Neural progenitor cell (in vitro differentiated cells): Measurements from ENCODE around the gene KNOP1. TPM values are rescaled to one million over a fixed set of nuclear protein-coding genes. Genes with fewer than 3 reads are reported as not detected.

Experiments
- DNase-seq: peaks from one replicate; pipeline ENCODE4 v3.0.0-alpha.2; 2016; ENCODE audit warnings: low spot score
- H2AFZ ChIP-seq: fragments of 200-600 bp; sonication (generic); replicated peaks from 2 replicates; pipeline ENCODE4 v1.6.1; 2016; ENCODE audit warnings: antibody characterized with exemption
- H3F3A ChIP-seq: fragments of 200-600 bp; sonication (generic); 2 replicates; pipeline ENCODE4 v1.6.1; 2016; ENCODE audit warnings: antibody characterized with exemption, low read depth
- H3K27ac ChIP-seq: fragments of 200-600 bp; sonication (generic); 2 replicates; pipeline ENCODE4 v1.5.1; 2016; ENCODE audit warnings: mild to moderate bottlenecking
- H3K27me3 ChIP-seq: fragments of 200-600 bp; sonication (generic); 2 replicates; pipeline ENCODE4 v1.6.1; 2016; ENCODE audit warnings: mild to moderate bottlenecking, moderate library complexity
- H3K36me3 ChIP-seq: fragments of 200-600 bp; sonication (generic); 2 replicates; pipeline ENCODE4 v1.5.1; 2016
- H3K4me1 ChIP-seq: fragments of 200-600 bp; sonication (generic); 2 replicates; pipeline ENCODE4 v1.6.1; 2016; ENCODE audit warnings: mixed run types
- H3K4me2 ChIP-seq: fragments of 200-600 bp; sonication (generic); 2 replicates; pipeline ENCODE4 v1.6.1; 2016
- H3K4me3 ChIP-seq: fragments of 200-600 bp; sonication (generic); 2 replicates; pipeline ENCODE4 v1.5.1; 2016
- H3K79me2 ChIP-seq: fragments of 200-600 bp; sonication (generic); 2 replicates; pipeline ENCODE4 v1.6.1; 2016; ENCODE audit warnings: low read depth
- H3K9ac ChIP-seq: fragments of 200-600 bp; sonication (generic); 2 replicates; pipeline ENCODE4 v1.6.1; 2016
- H3K9me3 ChIP-seq: fragments of 200-600 bp; sonication (generic); 2 replicates; pipeline ENCODE4 v1.5.1; 2016; ENCODE audit warnings: low read depth
- H4K20me1 ChIP-seq: fragments of 200-600 bp; sonication (generic); 2 replicates; pipeline ENCODE4 v1.6.1; 2016; ENCODE audit warnings: low read depth
- H3K27ac Mint-ChIP-seq: 3 replicates; pipeline ENCODE4 v1.8.0; 2021; ENCODE audit warnings: mixed read lengths
- H3K27me3 Mint-ChIP-seq: 2 replicates; pipeline ENCODE4 v1.8.0; 2022; ENCODE audit warnings: low read depth, mild to moderate bottlenecking, inconsistent platforms, moderate library complexity, mixed read lengths; ENCODE audit not compliant: insufficient read depth
- H3K36me3 Mint-ChIP-seq: 3 replicates; pipeline ENCODE4 v1.8.0; 2021; ENCODE audit warnings: mixed read lengths
- H3K4me1 Mint-ChIP-seq: 3 replicates; pipeline ENCODE4 v1.8.0; 2021; ENCODE audit warnings: mixed read lengths
- H3K4me3 Mint-ChIP-seq: 3 replicates; pipeline ENCODE4 v1.8.0; 2021; ENCODE audit warnings: mild to moderate bottlenecking, moderate library complexity, mixed read lengths
- H3K9me3 Mint-ChIP-seq: 3 replicates; pipeline ENCODE4 v1.8.0; 2020; ENCODE audit warnings: mixed read lengths
- EZH2 ChIP-seq: fragments of 200-600 bp; sonication (generic); IDR thresholded peaks from 2 replicates; pipeline ENCODE4 v1.6.1; 2017; ENCODE audit warnings: antibody characterized with exemption, mild to moderate bottlenecking, moderate library complexity
- EZH2phosphoT487 ChIP-seq: fragments of 200-600 bp; sonication (generic); IDR thresholded peaks from 2 replicates; pipeline ENCODE4 v1.6.1; 2017; ENCODE audit warnings: antibody characterized with exemption
- total RNA-seq: library from RNA; depleted of rRNA; stranded (reverse); fragments of >200 nt; gene quantifications from 2 replicates; pipeline ENCODE4 v1.2.3, GENCODE V29; 2015; ENCODE audit warnings: low replicate concordance
- TF ChIP-seq, protein P1 (sequence below): fragments of 200-600 bp; sonication (generic); IDR thresholded peaks from 2 replicates; pipeline ENCODE4 v1.5.1; 2017; ENCODE audit warnings: antibody characterized with exemption, mild to moderate bottlenecking

The KNOP1 gene
- total RNA-seq, 1 donor from 2014 or later = 130 TPM

GRCh38 chr16:19654147-19654546 lies 63.9 kb downstream of the KNOP1 start:
- no peak for DNase-seq
- H3K27me3 ChIP-seq = no peaks in the 10 kb centered on the region

More at GRCh38 chr16:19654147-19654546, 63.9 kb downstream of the KNOP1 start:
- no peak overlapping the region for H3K27ac Mint-ChIP-seq
- TF ChIP-seq EZH2 = no peak
- TF ChIP-seq EZH2phosphoT487 = no peak
- TF ChIP-seq, protein P1, sequence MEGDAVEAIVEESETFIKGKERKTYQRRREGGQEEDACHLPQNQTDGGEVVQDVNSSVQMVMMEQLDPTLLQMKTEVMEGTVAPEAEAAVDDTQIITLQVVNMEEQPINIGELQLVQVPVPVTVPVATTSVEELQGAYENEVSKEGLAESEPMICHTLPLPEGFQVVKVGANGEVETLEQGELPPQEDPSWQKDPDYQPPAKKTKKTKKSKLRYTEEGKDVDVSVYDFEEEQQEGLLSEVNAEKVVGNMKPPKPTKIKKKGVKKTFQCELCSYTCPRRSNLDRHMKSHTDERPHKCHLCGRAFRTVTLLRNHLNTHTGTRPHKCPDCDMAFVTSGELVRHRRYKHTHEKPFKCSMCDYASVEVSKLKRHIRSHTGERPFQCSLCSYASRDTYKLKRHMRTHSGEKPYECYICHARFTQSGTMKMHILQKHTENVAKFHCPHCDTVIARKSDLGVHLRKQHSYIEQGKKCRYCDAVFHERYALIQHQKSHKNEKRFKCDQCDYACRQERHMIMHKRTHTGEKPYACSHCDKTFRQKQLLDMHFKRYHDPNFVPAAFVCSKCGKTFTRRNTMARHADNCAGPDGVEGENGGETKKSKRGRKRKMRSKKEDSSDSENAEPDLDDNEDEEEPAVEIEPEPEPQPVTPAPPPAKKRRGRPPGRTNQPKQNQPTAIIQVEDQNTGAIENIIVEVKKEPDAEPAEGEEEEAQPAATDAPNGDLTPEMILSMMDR = no peak
- H3K4me3 Mint-ChIP-seq = no peak overlapping the region
- Histone ChIP-seq H3K9me3 (no peaks in the 10 kb centered on the region), H3K9ac (no peak overlapping the region), H3K36me3 (peaks cover 5% of the 10 kb centered on the region), H3K4me3 (no peak overlapping the region), H2AFZ (no peak overlapping the region), H3K4me2 (no peak overlapping the region), H3F3A (peaks cover 3% of the 10 kb centered on the region), H4K20me1 (no peaks in the 10 kb centered on the region), H3K27ac (no peak overlapping the region), H3K4me1 (peaks cover 5% of the 10 kb centered on the region), H3K79me2 (no peaks in the 10 kb centered on the region)
- peaks cover 2% of the 10 kb centered on the region for H3K27me3 Mint-ChIP-seq
- H3K9me3 Mint-ChIP-seq = no peaks in the 10 kb centered on the region
- no peaks in the 10 kb centered on the region for H3K4me1 Mint-ChIP-seq
- H3K36me3 Mint-ChIP-seq = peaks cover 26% of the 10 kb centered on the region

Other genes with a start within 250 kb of the KNOP1 start
- 43.0 and 43.4 TPM in 2 replicates for gene GDE1, start 196.1 kb downstream of the KNOP1 start, total RNA-seq
- gene CCP110, start 194.3 kb downstream of the KNOP1 start, total RNA-seq = 21.5 and 32.7 TPM in 2 replicates
- gene VPS35L, start 162.5 kb downstream of the KNOP1 start, total RNA-seq = 47.3 and 57.1 TPM in 2 replicates
- 22.1 and 25.3 TPM in 2 replicates for gene IQCK, start within 50 bp of the KNOP1 start, total RNA-seq
- 21.1 and 32.2 TPM in 2 replicates for gene GPRC5B, start 166.6 kb upstream of the KNOP1 start, total RNA-seq